ENCODE results near the gene PEX16.

DNA sequence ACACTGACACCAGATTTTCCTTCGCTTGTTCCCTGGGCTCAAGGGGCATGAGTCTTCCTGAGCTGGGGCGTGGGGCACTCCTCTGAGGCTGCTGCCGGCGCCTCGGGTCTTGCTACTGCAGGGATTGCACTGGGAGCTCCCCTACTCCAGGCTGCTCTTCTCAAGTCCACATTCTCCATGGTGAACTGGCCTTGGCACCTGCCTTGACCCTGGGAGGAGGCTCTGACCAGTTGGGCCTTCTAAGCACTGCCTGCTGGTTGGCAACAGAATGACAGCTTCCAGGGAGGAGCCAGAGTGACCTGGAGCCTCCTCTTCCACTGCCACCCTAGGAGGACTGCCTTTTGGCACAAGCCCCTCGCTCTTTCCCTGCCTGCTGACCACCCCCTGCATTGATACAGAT is 20.1 kb downstream of the PEX16 start:
- TF ChIP-seq, protein P1, sequence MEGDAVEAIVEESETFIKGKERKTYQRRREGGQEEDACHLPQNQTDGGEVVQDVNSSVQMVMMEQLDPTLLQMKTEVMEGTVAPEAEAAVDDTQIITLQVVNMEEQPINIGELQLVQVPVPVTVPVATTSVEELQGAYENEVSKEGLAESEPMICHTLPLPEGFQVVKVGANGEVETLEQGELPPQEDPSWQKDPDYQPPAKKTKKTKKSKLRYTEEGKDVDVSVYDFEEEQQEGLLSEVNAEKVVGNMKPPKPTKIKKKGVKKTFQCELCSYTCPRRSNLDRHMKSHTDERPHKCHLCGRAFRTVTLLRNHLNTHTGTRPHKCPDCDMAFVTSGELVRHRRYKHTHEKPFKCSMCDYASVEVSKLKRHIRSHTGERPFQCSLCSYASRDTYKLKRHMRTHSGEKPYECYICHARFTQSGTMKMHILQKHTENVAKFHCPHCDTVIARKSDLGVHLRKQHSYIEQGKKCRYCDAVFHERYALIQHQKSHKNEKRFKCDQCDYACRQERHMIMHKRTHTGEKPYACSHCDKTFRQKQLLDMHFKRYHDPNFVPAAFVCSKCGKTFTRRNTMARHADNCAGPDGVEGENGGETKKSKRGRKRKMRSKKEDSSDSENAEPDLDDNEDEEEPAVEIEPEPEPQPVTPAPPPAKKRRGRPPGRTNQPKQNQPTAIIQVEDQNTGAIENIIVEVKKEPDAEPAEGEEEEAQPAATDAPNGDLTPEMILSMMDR (IDR thresholded peaks at IDR 0.05) = no peak
- TF ChIP-seq POLR2A (IDR thresholded peaks at IDR 0.05) (no peak), POLR2AphosphoS5 (IDR thresholded peaks at IDR 0.05) (no peak)

Data from gastroesophageal sphincter (tissue), 3 donors.